HG03378 (cell line): ENCODE measurements around the gene RBKS.

Source experiments
- ATAC-seq: cut with Tn5 transposase; IDR thresholded peaks from one replicate; pipeline ENCODE4 v1.9.1; 2021; ENCODE audit warnings: mild to moderate bottlenecking, moderate library complexity; ENCODE audit not compliant: unreplicated experiment

The RBKS gene

GRCh38 chr2:27890146-27890923 lies at the start of gene RBKS, which contains the start of gene BABAM2:
TSS of gene RBKS (minus strand) at chr2:27890387. CDS start at chr2:27890345, 42 bp downstream.
TSS of gene BABAM2 (plus strand) at chr2:27890729. CDS start at chr2:27894557, 3,828 bp downstream.
- peak; percentile 51 for ATAC-seq

- no peak for ATAC-seq
These were observed 44.8 kb upstream of the RBKS start for GRCh38 chr2:27935026-27935425.

GRCh38 chr2:27932396-27932795 lies 42.2 kb upstream of the RBKS start:
- no peak for ATAC-seq

GRCh38 chr2:27931361-27931950 lies 41.3 kb upstream of the RBKS start:
- no peak for ATAC-seq

GRCh38 chr2:27929916-27930486 lies 39.8 kb upstream of the RBKS start:
- no peak for ATAC-seq

- no peak for ATAC-seq
These were observed 35.7 kb upstream of the RBKS start for GRCh38 chr2:27925766-27926472.

GRCh38 chr2:27922842-27923241 lies 32.7 kb upstream of the RBKS start:
- no peak for ATAC-seq

- no peak for ATAC-seq
These were observed 31.8 kb upstream of the RBKS start for GRCh38 chr2:27921880-27922547.

- no peak for ATAC-seq
These were observed 31.2 kb upstream of the RBKS start for GRCh38 chr2:27921424-27921823.

GRCh38 chr2:27920148-27920885 lies 30.1 kb upstream of the RBKS start:
- ATAC-seq = no peak

- ATAC-seq = no peak
These were observed 26.3 kb upstream of the RBKS start for GRCh38 chr2:27916293-27916995.

GRCh38 chr2:27915874-27916273 lies 25.7 kb upstream of the RBKS start:
- no peak for ATAC-seq

- no peak for ATAC-seq
These were observed 25.0 kb upstream of the RBKS start for GRCh38 chr2:27915191-27915590.

GRCh38 chr2:27914805-27915175 lies 24.6 kb upstream of the RBKS start:
- no peak for ATAC-seq

GRCh38 chr2:27914041-27914804 lies 24.0 kb upstream of the RBKS start:
- no peak for ATAC-seq

- no peak for ATAC-seq
These were observed 22.3 kb upstream of the RBKS start for GRCh38 chr2:27912512-27912911.

GRCh38 chr2:27911458-27912210 lies 21.4 kb upstream of the RBKS start:
- no peak for ATAC-seq

- no peak for ATAC-seq
These were observed 19.7 kb upstream of the RBKS start for GRCh38 chr2:27909901-27910300.
